ENCODE measurements around the gene TNIK. TPM values are rescaled to one million over a fixed set of nuclear protein-coding genes. Genes with fewer than 3 reads are reported as not detected.
A peak's percentile ranks its signal among the peaks of the same experiment; 100 is the strongest.

The TNIK gene
- total RNA-seq, 4 donors from 2014 or later, result 1.5 to 20.3 (median 7.7) TPM

- no peaks in the 10 kb centered on the region for H3K9me3 ChIP-seq
- no peak overlapping the region for H3K4me3 ChIP-seq
- H3K36me3 ChIP-seq, result no peaks in the 10 kb centered on the region
- peak in 1 of 2 donors; percentile 34 for DNase-seq
- intact Hi-C loops (cut with DNase I; ENCODE audit: low total_unique reads), result no loop called here
- peak overlapping the region; percentile 81 to 94 for H3K27ac ChIP-seq
- H3K27me3 ChIP-seq, result no peaks in the 10 kb centered on the region
- H3K4me1 ChIP-seq, result peaks cover 0 to 8% of the 10 kb centered on the region in 2 donors
- TF ChIP-seq CTCF (IDR thresholded peaks at IDR 0.05), result no peak
- TF ChIP-seq POLR2A (IDR thresholded peaks at IDR 0.05), result no peak
Observed at GRCh38 chr3:171282041-171282440, 178.2 kb downstream of the TNIK start.

- TF ChIP-seq POLR2A (IDR thresholded peaks at IDR 0.05), result no peak
- TF ChIP-seq CTCF (IDR thresholded peaks at IDR 0.05), result no peak
- intact Hi-C loops (cut with DNase I; ENCODE audit: low total_unique reads), result no loop called here
- no peaks in the 10 kb centered on the region for H3K9me3 ChIP-seq
- no peak for DNase-seq
- H3K27me3 ChIP-seq, result no peaks in the 10 kb centered on the region
- no peak overlapping the region for H3K4me3 ChIP-seq
- no peaks in the 10 kb centered on the region for H3K36me3 ChIP-seq
- H3K27ac ChIP-seq, result peak overlapping the region in 1 of 2 donors; percentile 94
- peaks cover 0 to 8% of the 10 kb centered on the region in 2 donors for H3K4me1 ChIP-seq
Observed at GRCh38 chr3:171281256-171281992, 178.8 kb downstream of the TNIK start.

- H3K27me3 ChIP-seq, result no peaks in the 10 kb centered on the region
- H3K4me3 ChIP-seq, result no peak overlapping the region
- H3K9me3 ChIP-seq, result no peaks in the 10 kb centered on the region
- no peak overlapping the region for H3K27ac ChIP-seq
- no peak for DNase-seq
- no peaks in the 10 kb centered on the region for H3K36me3 ChIP-seq
- TF ChIP-seq CTCF (IDR thresholded peaks at IDR 0.05), result no peak
- no peak for TF ChIP-seq POLR2A (IDR thresholded peaks at IDR 0.05)
- intact Hi-C loops (cut with DNase I; ENCODE audit: low total_unique reads), result no loop called here
- peaks cover 0 to 8% of the 10 kb centered on the region in 2 donors for H3K4me1 ChIP-seq
Observed at GRCh38 chr3:171279972-171280371, 180.2 kb downstream of the TNIK start.

GRCh38 chr3:171278299-171278590 lies 182.0 kb downstream of the TNIK start:
- H3K27me3 ChIP-seq, result no peaks in the 10 kb centered on the region
- H3K9me3 ChIP-seq, result no peaks in the 10 kb centered on the region
- no peak for TF ChIP-seq POLR2A (IDR thresholded peaks at IDR 0.05)
- no peak for TF ChIP-seq CTCF (IDR thresholded peaks at IDR 0.05)
- H3K4me3 ChIP-seq, result no peak overlapping the region
- intact Hi-C loops (cut with DNase I; ENCODE audit: low total_unique reads), result no loop called here
- no peak overlapping the region for H3K27ac ChIP-seq
- no peaks in the 10 kb centered on the region for H3K4me1 ChIP-seq
- H3K36me3 ChIP-seq, result no peaks in the 10 kb centered on the region
- no peak for DNase-seq

GRCh38 chr3:171277456-171278298 lies 182.5 kb downstream of the TNIK start:
- Histone ChIP-seq H3K4me1 (no peaks in the 10 kb centered on the region), H3K9me3 (no peaks in the 10 kb centered on the region), H3K27me3 (no peaks in the 10 kb centered on the region), H3K4me3 (no peak overlapping the region), H3K27ac (no peak overlapping the region), H3K36me3 (no peaks in the 10 kb centered on the region)
- no peak for DNase-seq
- no peak for TF ChIP-seq CTCF (IDR thresholded peaks at IDR 0.05)
- no peak for TF ChIP-seq POLR2A (IDR thresholded peaks at IDR 0.05)
- intact Hi-C loops (cut with DNase I; ENCODE audit: low total_unique reads), result no loop called here

Measured in uterus (tissue), 4 donors.